HG02678 (cell line): ENCODE measurements around the gene LFNG.

Experiments
- ATAC-seq: cut with Tn5 transposase; IDR thresholded peaks from one replicate; pipeline ENCODE4 v1.9.1; 2021; ENCODE audit warnings: mild to moderate bottlenecking, moderate library complexity; ENCODE audit not compliant: unreplicated experiment

The LFNG gene

GRCh38 chr7:2501947-2502646 is 17.5 kb upstream of the LFNG start:
- no peak for ATAC-seq

- no peak for ATAC-seq
Observed at GRCh38 chr7:2502647-2502966, 17.0 kb upstream of the LFNG start.

- ATAC-seq, result no peak
Observed at GRCh38 chr7:2503056-2503941, 16.3 kb upstream of the LFNG start.

- no peak for ATAC-seq
Observed at GRCh38 chr7:2504128-2504888, 15.3 kb upstream of the LFNG start.

- ATAC-seq, result no peak
Observed at GRCh38 chr7:2504889-2505375, 14.6 kb upstream of the LFNG start.

GRCh38 chr7:2505401-2505800 is 14.2 kb upstream of the LFNG start:
- no peak for ATAC-seq

- ATAC-seq, result no peak
Observed at GRCh38 chr7:2507208-2507916, 12.2 kb upstream of the LFNG start.

GRCh38 chr7:2507917-2508306 is 11.7 kb upstream of the LFNG start:
- ATAC-seq, result no peak

GRCh38 chr7:2508327-2509215 is 11.0 kb upstream of the LFNG start:
- peak; percentile 69 for ATAC-seq

- ATAC-seq, result no peak
Observed at GRCh38 chr7:2509298-2509906, 10.2 kb upstream of the LFNG start.

- no peak for ATAC-seq
Observed at GRCh38 chr7:2510130-2510776, 9.3 kb upstream of the LFNG start.

- no peak for ATAC-seq
Observed at GRCh38 chr7:2510909-2511768, 8.4 kb upstream of the LFNG start.

- ATAC-seq, result no peak
Observed at GRCh38 chr7:2511769-2512168, 7.8 kb upstream of the LFNG start.

- no peak for ATAC-seq
Observed at GRCh38 chr7:2512179-2512661, 7.4 kb upstream of the LFNG start.

- ATAC-seq, result no peak
Observed at GRCh38 chr7:2512713-2513112, 6.9 kb upstream of the LFNG start.

- ATAC-seq, result no peak
Observed at GRCh38 chr7:2513702-2514101, 5.9 kb upstream of the LFNG start.

- ATAC-seq, result no peak
Observed at GRCh38 chr7:2514473-2515423, 4.8 kb upstream of the LFNG start.
